SU-DHL-6 (cell line): ENCODE measurements around the gene MAP4K2.
A peak's percentile ranks its signal among the peaks of the same experiment; 100 is the strongest.

Experiments used
- H2AFZ ChIP-seq: fragments of 200-600 bp; sonication (generic); 2 replicates; pipeline ENCODE4 v1.6.1; 2014; ENCODE audit warnings: low read depth, mild to moderate bottlenecking, moderate library complexity, mixed read lengths, antibody characterized with exemption, low read length; ENCODE audit not compliant: severe bottlenecking
- H3F3A ChIP-seq: fragments of 200-600 bp; shearing (Covaris generic); 2 replicates; pipeline ENCODE4 v1.6.0; 2016; ENCODE audit warnings: antibody characterized with exemption, mild to moderate bottlenecking; ENCODE audit not compliant: insufficient read depth
- H3K27ac ChIP-seq: fragments of 200-600 bp; sonication (generic); 2 replicates; pipeline ENCODE4 v1.5.1; 2016; ENCODE audit warnings: low read depth, mild to moderate bottlenecking, low read length, moderate library complexity, mixed read lengths
- H3K27me3 ChIP-seq: fragments of 200-600 bp; sonication (generic), shearing (Covaris generic); 2 replicates; pipeline ENCODE4 v1.6.0; 2014; ENCODE audit warnings: mild to moderate bottlenecking, low read length
- H3K36me3 ChIP-seq: fragments of 200-600 bp; sonication (generic); 2 replicates; pipeline ENCODE4 v1.6.1; 2014; ENCODE audit warnings: mild to moderate bottlenecking, low read length, mixed read lengths
- H3K4me2 ChIP-seq: fragments of 300-600, 200-600 bp; shearing (Covaris generic), sonication (generic); 2 replicates; pipeline ENCODE4 v1.6.0; 2014; ENCODE audit warnings: low read length, low read depth, mild to moderate bottlenecking; ENCODE audit not compliant: poor library complexity, severe bottlenecking
- H3K4me3 ChIP-seq: fragments of 200-600 bp; sonication (generic); 2 replicates; pipeline ENCODE4 v1.5.1; 2014; ENCODE audit warnings: antibody characterized with exemption, low read length, mild to moderate bottlenecking, mixed read lengths; ENCODE audit not compliant: insufficient read depth, poor library complexity, severe bottlenecking
- H3K79me2 ChIP-seq: fragments of 200-600 bp; sonication (generic); 2 replicates; pipeline ENCODE4 v1.6.1; 2014; ENCODE audit warnings: mild to moderate bottlenecking, low read length, moderate library complexity; ENCODE audit not compliant: insufficient read depth
- H3K9ac ChIP-seq: fragments of 200-600 bp; sonication (generic); 2 replicates; pipeline ENCODE4 v1.7.0; 2014; ENCODE audit warnings: mild to moderate bottlenecking, low read length
- H3K9me2 ChIP-seq: fragments of 200-600 bp; sonication (generic); replicated peaks from 2 replicates; pipeline ENCODE4 v1.6.1; 2014; ENCODE audit warnings: low read length; ENCODE audit not compliant: insufficient read depth
- H3K9me3 ChIP-seq: fragments of 200-600 bp; sonication (generic); 2 replicates; pipeline ENCODE4 v1.6.1; 2014; ENCODE audit warnings: low read length, mixed read lengths; ENCODE audit not compliant: insufficient read depth
- H4K20me1 ChIP-seq: fragments of 200-600 bp; sonication (generic); 2 replicates; pipeline ENCODE4 v1.6.1; 2014; ENCODE audit warnings: low read depth, mild to moderate bottlenecking, antibody characterized with exemption, low read length, moderate library complexity, mixed read lengths
- CTCF ChIP-seq: fragments of 200-600 bp; sonication (generic); IDR thresholded peaks from one replicate; pipeline ENCODE4 v1.5.1; 2017; ENCODE audit warnings: antibody characterized with exemption, mild to moderate bottlenecking, low read length, moderate library complexity; ENCODE audit not compliant: insufficient read depth, poor library complexity, severe bottlenecking
- EZH2phosphoT487 ChIP-seq: fragments of 200-600 bp; sonication (generic), shearing (Covaris generic); conservative IDR thresholded peaks from 2 replicates; pipeline ENCODE4 v1.6.1; 2018; ENCODE audit warnings: mild to moderate bottlenecking, antibody characterized with exemption, low read length, moderate library complexity, mixed read lengths

The MAP4K2 gene

DNA sequence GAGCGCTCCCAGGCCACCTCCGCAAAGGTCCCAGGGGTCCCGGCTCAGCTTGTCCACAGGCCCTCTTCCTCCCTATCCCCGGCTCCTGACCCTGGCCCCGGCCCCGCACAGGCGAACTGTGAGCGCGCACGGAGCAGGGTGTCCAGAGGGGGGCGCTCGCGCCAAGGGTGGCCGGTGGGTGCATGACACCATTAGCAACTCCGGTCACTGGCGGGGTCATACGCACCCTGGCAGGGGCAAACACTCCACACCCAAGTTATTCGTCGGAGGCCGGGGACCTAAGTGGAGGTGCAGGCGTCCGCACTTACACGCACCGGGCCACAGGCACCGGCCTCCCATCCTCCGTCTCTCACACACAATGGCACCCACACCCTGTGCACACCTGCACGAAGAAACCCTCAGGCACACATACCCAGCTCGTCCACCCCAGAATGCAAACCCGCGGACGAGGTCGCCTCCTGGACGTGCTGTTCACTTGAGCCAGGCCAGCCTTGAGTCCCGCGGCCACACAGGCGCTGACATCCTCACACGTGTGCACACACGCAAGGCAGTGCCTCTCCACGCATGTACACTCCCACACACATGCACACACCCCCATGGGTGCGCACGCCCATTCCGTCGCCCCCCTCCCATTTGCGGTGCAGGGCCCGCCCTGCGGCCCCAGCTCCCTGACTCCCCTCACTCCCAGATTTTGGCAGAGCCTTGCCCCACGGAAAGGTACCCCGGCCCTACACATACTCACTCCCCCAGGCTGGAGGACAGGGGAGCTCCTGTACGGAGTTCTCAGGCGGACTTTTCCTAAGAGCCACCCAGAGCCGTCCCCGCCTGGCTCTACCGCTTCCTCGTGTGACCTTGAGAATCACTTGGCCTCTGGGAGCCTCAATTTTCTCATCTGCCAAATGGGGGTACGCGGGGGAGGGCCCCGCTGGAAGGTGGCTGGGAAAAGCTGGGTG lies 59.1 kb downstream of the MAP4K2 start, which contains the start of gene RASGRP2:
RASGRP2 (minus strand) TSS at position 552 of the 953 bp plus-strand sequence. CDS start 1,276 bp downstream, outside the sequence.
- Histone ChIP-seq H3K4me2 (peak within 1 kb of the TSS; percentile 89), H3K27ac (peak within 1 kb of the TSS; percentile 68; the same call in 1 of the 2 replicates), H3K9ac (peak within 1 kb of the TSS; percentile 55), H3K9me3 (no peaks in the 10 kb centered on the region), H2AFZ (peak within 1 kb of the TSS; percentile 72), H3K27me3 (no peaks in the 10 kb centered on the region), H3K36me3 (no peaks in the 10 kb centered on the region), H4K20me1 (no peaks in the 10 kb centered on the region), H3K9me2 (no peaks in the 10 kb centered on the region), H3K79me2 (no peaks in the 10 kb centered on the region), H3F3A (peaks cover 14% of the 10 kb centered on the region; the same call in 1 of the 2 replicates), H3K4me3 (peak within 1 kb of the TSS; percentile 53)
- TF ChIP-seq EZH2phosphoT487 (no peak), CTCF (peak; percentile 85)

GRCh38 chr11:64742889-64743590 lies 60.0 kb downstream of the MAP4K2 start:
- Histone ChIP-seq H3K9ac (no peak overlapping the region; the same call in 1 of the 2 replicates), H3K79me2 (no peaks in the 10 kb centered on the region), H3K9me3 (no peaks in the 10 kb centered on the region), H3K36me3 (no peaks in the 10 kb centered on the region), H3K27ac (no peak overlapping the region), H3K4me2 (peak overlapping the region; percentile 26), H3K27me3 (no peaks in the 10 kb centered on the region), H2AFZ (no peak overlapping the region), H3K9me2 (no peaks in the 10 kb centered on the region), H3K4me3 (no peak overlapping the region), H4K20me1 (no peaks in the 10 kb centered on the region), H3F3A (peaks cover 14% of the 10 kb centered on the region; the same call in 1 of the 2 replicates)
- TF ChIP-seq CTCF: peak; percentile 83
- no peak for TF ChIP-seq EZH2phosphoT487

- no peaks in the 10 kb centered on the region for H3K9me2 ChIP-seq
- no peaks in the 10 kb centered on the region for H4K20me1 ChIP-seq
- peak overlapping the region; percentile 26 for H3K4me2 ChIP-seq
- H3K27ac ChIP-seq: no peak overlapping the region
- TF ChIP-seq EZH2phosphoT487 (no peak), CTCF (no peak)
- H3K9me3 ChIP-seq: no peaks in the 10 kb centered on the region
- no peak overlapping the region for H2AFZ ChIP-seq
- H3F3A ChIP-seq: peaks cover 14% of the 10 kb centered on the region; the same call in 1 of the 2 replicates
- no peaks in the 10 kb centered on the region for H3K36me3 ChIP-seq
- H3K79me2 ChIP-seq: no peaks in the 10 kb centered on the region
- H3K4me3 ChIP-seq: no peak overlapping the region
- H3K27me3 ChIP-seq: no peaks in the 10 kb centered on the region
- no peak overlapping the region for H3K9ac ChIP-seq
Measured at GRCh38 chr11:64742087-64742888, 60.7 kb downstream of the MAP4K2 start.
